H1 (cell line): ENCODE data around the gene PLPPR1. TPM values are rescaled to one million over a fixed set of nuclear protein-coding genes. Genes with fewer than 3 reads are reported as not detected.

Source experiments
- CBX5 ChIP-seq: fragments of 300-800, 300-1000 bp; sonication (generic); IDR thresholded peaks from 2 replicates; pipeline ENCODE4 v1.7.1; 2016; ENCODE audit warnings: antibody characterized with exemption, low read length, low read depth
- EP300 ChIP-seq, 2 experiments: IDR thresholded peaks; 1 replicate in 1 of 2; 2 replicates in 1 of 2; pipeline ENCODE4 v1.6.1; 2011 to 2012; ENCODE audit warnings: low read depth in 2 of 2, low read length in 2 of 2, mild to moderate bottlenecking in 2 of 2, borderline replicate concordance in 1 of 2, inconsistent platforms in 1 of 2, moderate library complexity in 1 of 2
- USF2 ChIP-seq: IDR thresholded peaks from 2 replicates; pipeline ENCODE4 v1.6.1; 2011; ENCODE audit warnings: low read length, improper control_type of control experiment
- polyA plus RNA-seq, 7 experiments: library from polyadenylated mRNA; depleted of rRNA in 3 of 7; stranded (reverse) in 5 of 7; unstranded in 2 of 7; fragments of >200 nt in 5 of 7; fragments of 200-250 nt in 2 of 7; gene quantifications; 1 replicate in 5 of 7; 2 replicates in 1 of 7; 4 replicates in 1 of 7; pipeline versions ENCODE4 v1.2.1 to v1.2.3, GENCODE V29; 2011 to 2013; ENCODE audit warnings: missing spikeins in 2 of 7, mixed read lengths in 2 of 7
- total RNA-seq: library from RNA; stranded (reverse); fragmentation: NEBNext Ultra II Directional; extraction: Animal tissue kit (Norgen Biotek cat#: 25700); gene quantifications from 2 replicates; pipeline ENCODE4 v1.2.1, GENCODE V29; 2021

PLPPR1 gene
- total and polyA plus RNA-seq, 2 of the 8 experiments (the other 6 are each of a cell fraction or from before 2014, with no cell fraction given), result 1.4 to 1.8 TPM

- TF ChIP-seq USF2 (no peak), EP300 (IDR thresholded peaks at IDR 0.05; ENCODE audit: borderline replicate concordance in 1 of 2, low read depth in 2 of 2, low read length in 2 of 2) (no peak), CBX5 (no peak)
These were observed 206.8 kb downstream of the PLPPR1 start (continued) for GRCh38 chr9:101235105-101235866.
